ENCODE measurements around the gene SST. TPM values are rescaled to one million over a fixed set of nuclear protein-coding genes. Genes with fewer than 3 reads are reported as not detected.

The SST gene
- total and polyA plus RNA-seq, 12 donors = 0.23 TPM; not detected in 11

DNA sequence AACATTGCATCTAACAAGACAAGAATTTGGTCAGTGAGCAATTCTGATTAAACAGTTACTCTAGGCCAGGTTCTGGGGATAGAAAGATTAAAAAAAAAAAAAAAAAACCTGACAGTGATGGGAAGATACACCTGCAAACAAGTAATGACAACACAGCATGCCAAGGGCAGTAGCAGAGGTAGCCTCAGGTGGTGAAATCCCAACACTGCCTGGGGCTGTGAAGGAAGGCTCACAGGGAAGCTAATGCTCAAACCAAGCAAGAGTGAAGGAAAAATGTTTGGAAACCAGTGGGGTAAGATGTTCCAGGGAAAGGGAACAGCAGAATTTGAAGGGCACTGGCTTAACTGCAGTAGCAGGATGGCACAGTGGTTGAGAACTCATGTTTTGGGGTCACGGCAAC lies 23.2 kb upstream of the SST start:
- no peak for DNase-seq
- no peak for ATAC-seq
- no peak overlapping the region for H3K4me3 ChIP-seq
- H3K4me1 ChIP-seq = peaks cover 0 to 25% (median 8%) of the 10 kb centered on the region in 9 donors
- WGBS, 2 donors = 97 to 100% methylated on average over 1 of the region's 1 CpG
- intact Hi-C loops (cut with DNase I) = no loop called here
- TF ChIP-seq, protein P1, sequence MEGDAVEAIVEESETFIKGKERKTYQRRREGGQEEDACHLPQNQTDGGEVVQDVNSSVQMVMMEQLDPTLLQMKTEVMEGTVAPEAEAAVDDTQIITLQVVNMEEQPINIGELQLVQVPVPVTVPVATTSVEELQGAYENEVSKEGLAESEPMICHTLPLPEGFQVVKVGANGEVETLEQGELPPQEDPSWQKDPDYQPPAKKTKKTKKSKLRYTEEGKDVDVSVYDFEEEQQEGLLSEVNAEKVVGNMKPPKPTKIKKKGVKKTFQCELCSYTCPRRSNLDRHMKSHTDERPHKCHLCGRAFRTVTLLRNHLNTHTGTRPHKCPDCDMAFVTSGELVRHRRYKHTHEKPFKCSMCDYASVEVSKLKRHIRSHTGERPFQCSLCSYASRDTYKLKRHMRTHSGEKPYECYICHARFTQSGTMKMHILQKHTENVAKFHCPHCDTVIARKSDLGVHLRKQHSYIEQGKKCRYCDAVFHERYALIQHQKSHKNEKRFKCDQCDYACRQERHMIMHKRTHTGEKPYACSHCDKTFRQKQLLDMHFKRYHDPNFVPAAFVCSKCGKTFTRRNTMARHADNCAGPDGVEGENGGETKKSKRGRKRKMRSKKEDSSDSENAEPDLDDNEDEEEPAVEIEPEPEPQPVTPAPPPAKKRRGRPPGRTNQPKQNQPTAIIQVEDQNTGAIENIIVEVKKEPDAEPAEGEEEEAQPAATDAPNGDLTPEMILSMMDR (IDR thresholded peaks at IDR 0.05) = no peak
- H3K27me3 ChIP-seq = no peaks in the 10 kb centered on the region
- no peaks in the 10 kb centered on the region for H3K36me3 ChIP-seq
- H3K27ac ChIP-seq = no peak overlapping the region
- no peaks in the 10 kb centered on the region for H3K9me3 ChIP-seq

DNA sequence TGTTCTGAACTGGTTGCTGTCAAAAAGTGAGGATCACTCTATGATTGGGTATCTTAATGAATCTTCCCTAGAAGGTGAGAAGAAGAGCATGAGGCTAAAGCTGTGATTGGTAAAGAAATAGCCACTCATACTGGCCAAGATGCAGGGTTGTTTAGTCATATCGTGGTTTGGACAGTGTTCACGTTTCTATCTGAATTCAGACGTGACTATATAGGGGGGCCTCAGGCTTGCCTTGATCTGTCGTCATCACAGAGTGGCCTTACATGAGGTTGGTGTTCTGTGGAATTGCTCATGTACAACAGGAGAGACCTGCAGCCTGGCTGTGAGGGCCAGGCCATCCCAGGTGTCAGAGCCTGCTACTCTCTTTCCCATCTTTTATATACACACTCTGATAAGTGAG lies 19.8 kb upstream of the SST start:
- Histone ChIP-seq H3K4me3 (no peak overlapping the region), H3K9me3 (peaks cover 0 to 21% (median 6%) of the 10 kb centered on the region in 11 donors), H3K36me3 (no peaks in the 10 kb centered on the region), H3K27ac (no peak overlapping the region), H3K27me3 (peaks cover 0 to 4% (median 0%) of the 10 kb centered on the region in 7 donors), H3K4me1 (peaks cover 0 to 8% (median under 1%) of the 10 kb centered on the region in 9 donors)
- DNase-seq (no peak), ATAC-seq (no peak)
- WGBS, 2 donors = 66 to 73% methylated on average over 4 of the region's 4 CpGs
- intact Hi-C loops (cut with DNase I) = loop anchor here in 1 of 10 donors (10.0 kb wide), 1 partner anchor 465 kb away; no protein-coding TSS in a partner anchor
- TF ChIP-seq, protein P1 (IDR thresholded peaks at IDR 0.05) = no peak

DNA sequence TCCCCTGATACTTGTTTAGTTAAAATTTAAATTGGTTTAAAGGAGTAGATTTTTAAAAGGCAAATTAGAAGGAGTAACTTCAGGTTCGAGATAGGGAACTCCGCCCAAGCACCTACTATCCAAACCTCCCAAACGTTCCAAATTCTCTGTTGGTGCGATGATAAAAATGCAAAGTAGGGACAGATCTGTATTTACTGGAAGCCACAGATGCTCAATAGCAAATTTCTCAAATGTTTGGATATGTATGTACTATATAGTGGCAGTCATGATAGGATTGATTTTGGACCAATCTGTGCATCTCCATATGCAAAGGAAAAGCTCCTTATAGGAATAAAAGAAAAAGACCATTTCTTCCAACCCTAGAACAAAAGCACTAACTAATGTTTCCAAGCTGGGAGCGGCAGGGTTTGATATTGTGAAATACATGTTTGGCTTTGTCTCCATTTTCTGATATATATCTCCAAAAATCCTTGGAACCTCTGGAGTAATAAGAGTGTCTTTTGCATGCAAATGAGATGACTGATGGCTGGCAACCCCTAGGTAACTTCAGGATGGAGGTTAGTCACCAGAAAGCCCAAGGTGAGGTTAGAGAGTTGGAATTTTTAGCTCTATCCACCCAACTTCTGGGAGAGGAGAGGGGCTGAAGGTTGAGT lies 16.6 kb upstream of the SST start:
- 91 to 93% methylated on average over 5 of the region's 5 CpGs for WGBS, 2 donors
- H3K9me3 ChIP-seq = peaks cover 0 to 24% (median 8%) of the 10 kb centered on the region in 11 donors
- no peaks in the 10 kb centered on the region for H3K4me1 ChIP-seq
- H3K27me3 ChIP-seq = peaks cover 0 to 4% (median 0%) of the 10 kb centered on the region in 7 donors
- TF ChIP-seq, protein P1 (IDR thresholded peaks at IDR 0.05) = no peak
- H3K27ac ChIP-seq = no peak overlapping the region
- intact Hi-C loops (cut with DNase I) = loop anchor here in 1 of 10 donors (10.0 kb wide), 1 partner anchor 462 kb away; no protein-coding TSS in a partner anchor
- DNase-seq (no peak), ATAC-seq (no peak)
- H3K36me3 ChIP-seq = no peaks in the 10 kb centered on the region
- H3K4me3 ChIP-seq = no peak overlapping the region

DNA sequence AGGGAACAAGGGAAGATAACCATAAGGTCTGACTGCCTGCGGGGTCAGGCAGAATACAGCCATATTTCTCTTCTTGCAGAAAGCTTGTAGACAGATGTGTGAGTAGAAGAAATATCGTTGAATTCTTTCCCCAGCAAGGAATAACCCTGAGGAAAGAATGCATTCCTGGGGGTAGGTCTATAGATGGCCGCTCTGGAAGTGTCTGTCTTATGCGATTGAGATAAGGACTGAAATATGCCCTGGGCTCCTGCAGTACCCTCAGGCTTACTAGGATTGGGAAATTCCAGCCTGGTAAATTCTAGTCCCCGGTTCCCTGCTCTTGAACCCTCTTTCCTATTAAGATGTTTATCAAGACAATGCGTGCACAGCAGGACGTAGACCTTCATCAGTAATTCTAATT lies 15.8 kb upstream of the SST start:
- Histone ChIP-seq H3K27me3 (peaks cover 0 to 4% (median 0%) of the 10 kb centered on the region in 7 donors), H3K4me3 (no peak overlapping the region), H3K4me1 (no peaks in the 10 kb centered on the region), H3K36me3 (no peaks in the 10 kb centered on the region), H3K9me3 (peaks cover 0 to 24% (median 8%) of the 10 kb centered on the region in 11 donors), H3K27ac (no peak overlapping the region)
- DNase-seq (no peak), ATAC-seq (no peak)
- TF ChIP-seq, protein P1 (IDR thresholded peaks at IDR 0.05) = no peak
- intact Hi-C loops (cut with DNase I) = loop anchor here in 1 of 10 donors (10.0 kb wide), 1 partner anchor 461 kb away; no protein-coding TSS in a partner anchor
- WGBS, 2 donors = 93 to 95% methylated on average over 7 of the region's 7 CpGs

All from heart right ventricle (tissue), 16 donors.